ENCODE data around the gene GPR52.
"Not testable (repeated sequence)": the region's sequence is repeated elsewhere in the genome, so short reads cannot be mapped to it uniquely, and the experiment has no call there.

Gene GPR52

DNA sequence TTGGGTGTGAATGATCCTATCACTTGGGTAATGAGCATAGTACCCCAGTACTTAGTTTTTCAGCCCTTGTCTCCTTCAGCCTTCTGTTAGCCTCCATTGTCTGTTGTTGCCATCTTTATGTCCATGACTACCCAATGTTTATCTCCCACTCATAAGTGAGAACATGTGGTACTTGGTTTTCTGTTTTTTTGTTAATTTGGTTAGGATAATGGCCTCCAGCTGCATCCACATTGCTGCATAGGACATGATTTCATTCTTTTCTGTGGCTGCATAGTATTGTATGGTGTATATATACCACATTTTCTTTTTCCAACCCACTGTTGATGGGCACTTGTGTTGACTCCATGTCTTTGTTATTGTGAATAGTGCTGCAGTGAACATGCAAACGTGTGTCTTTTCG is 39.6 kb upstream of the GPR52 start:
- no peak overlapping the region for H3K4me3 ChIP-seq (ENCODE audit: low read depth, low read length)
- TF ChIP-seq, protein P1, sequence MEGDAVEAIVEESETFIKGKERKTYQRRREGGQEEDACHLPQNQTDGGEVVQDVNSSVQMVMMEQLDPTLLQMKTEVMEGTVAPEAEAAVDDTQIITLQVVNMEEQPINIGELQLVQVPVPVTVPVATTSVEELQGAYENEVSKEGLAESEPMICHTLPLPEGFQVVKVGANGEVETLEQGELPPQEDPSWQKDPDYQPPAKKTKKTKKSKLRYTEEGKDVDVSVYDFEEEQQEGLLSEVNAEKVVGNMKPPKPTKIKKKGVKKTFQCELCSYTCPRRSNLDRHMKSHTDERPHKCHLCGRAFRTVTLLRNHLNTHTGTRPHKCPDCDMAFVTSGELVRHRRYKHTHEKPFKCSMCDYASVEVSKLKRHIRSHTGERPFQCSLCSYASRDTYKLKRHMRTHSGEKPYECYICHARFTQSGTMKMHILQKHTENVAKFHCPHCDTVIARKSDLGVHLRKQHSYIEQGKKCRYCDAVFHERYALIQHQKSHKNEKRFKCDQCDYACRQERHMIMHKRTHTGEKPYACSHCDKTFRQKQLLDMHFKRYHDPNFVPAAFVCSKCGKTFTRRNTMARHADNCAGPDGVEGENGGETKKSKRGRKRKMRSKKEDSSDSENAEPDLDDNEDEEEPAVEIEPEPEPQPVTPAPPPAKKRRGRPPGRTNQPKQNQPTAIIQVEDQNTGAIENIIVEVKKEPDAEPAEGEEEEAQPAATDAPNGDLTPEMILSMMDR (IDR thresholded peaks at IDR 0.05; ENCODE audit: low read depth, low read length) = no peak

DNA sequence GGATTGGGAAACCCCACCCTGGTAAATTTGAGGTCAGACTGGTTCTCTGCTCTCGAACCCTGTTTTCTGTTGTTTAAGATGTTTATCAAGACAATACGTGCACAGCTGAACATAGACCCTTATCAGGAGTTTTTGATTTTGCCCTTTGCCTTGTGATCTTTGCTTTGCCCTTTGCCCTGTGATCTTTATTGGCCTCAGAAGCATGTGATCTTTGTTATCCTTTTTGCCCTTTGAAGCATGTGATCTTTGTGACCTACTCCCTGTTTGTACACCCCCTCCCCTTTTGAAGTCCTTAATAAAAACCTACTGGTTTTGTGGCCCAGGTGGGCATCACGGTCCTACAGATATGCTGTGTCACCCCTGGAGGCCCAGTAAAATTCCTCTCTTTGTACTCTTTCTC is 38.0 kb upstream of the GPR52 start:
- H3K4me3 ChIP-seq (ENCODE audit: low read depth, low read length) = not testable (repeated sequence)

- H3K4me3 ChIP-seq (ENCODE audit: low read depth, low read length) = no peak overlapping the region
- TF ChIP-seq, protein P1 (IDR thresholded peaks at IDR 0.05; ENCODE audit: low read depth, low read length) = peak; percentile 23; the same call in 1 of the 2 replicates
Measured at GRCh38 chr1:174413632-174414031, 34.1 kb upstream of the GPR52 start.

DNA sequence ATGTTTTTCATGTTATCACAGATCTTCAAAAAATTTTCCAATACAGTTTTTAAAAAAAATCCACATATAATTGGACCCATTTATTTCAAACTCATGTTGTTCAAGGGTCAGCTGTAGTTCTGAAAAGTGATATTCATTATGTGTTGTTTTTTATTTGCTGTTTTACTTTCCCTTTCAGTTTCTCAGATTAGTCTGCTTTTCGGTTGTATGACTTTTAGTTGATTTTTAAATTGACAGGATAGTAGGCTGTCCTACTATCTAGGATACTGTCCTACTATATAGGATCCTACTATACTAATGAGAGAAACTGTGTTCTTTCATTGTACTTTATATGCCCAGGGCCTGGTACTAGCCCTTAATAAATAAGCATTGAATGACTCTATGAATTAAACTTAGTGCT is 33.6 kb upstream of the GPR52 start:
- TF ChIP-seq, protein P1 (IDR thresholded peaks at IDR 0.05; ENCODE audit: low read depth, low read length) = no peak
- no peak overlapping the region for H3K4me3 ChIP-seq (ENCODE audit: low read depth, low read length)

- H3K4me3 ChIP-seq (ENCODE audit: low read depth, low read length) = no peak overlapping the region
- TF ChIP-seq, protein P1 (IDR thresholded peaks at IDR 0.05; ENCODE audit: low read depth, low read length) = no peak
Measured at GRCh38 chr1:174415506-174415905, 32.3 kb upstream of the GPR52 start.

- H3K4me3 ChIP-seq (ENCODE audit: low read depth, low read length) = no peak overlapping the region
- TF ChIP-seq, protein P1 (IDR thresholded peaks at IDR 0.05; ENCODE audit: low read depth, low read length) = no peak
Measured at GRCh38 chr1:174417921-174418320, 29.8 kb upstream of the GPR52 start.

DNA sequence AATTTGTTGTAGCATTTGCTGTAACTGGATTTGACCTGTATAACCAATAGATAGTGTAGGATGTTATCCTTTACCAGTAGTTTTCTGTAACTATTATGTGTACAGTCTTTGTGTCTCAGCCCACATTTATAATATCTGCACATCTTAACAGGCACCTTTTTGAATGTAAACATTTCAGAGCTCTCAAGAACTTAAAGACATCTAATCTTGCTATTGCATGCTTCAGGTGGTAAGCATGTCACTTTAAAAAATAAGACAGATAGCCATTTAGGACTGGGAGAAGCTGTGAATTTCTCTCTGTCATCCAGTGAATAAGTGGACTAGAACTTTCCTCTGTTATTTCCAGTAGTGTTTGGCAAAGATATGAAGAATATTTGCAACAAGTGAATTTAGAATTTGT is 22.6 kb upstream of the GPR52 start:
- TF ChIP-seq, protein P1 (IDR thresholded peaks at IDR 0.05; ENCODE audit: low read depth, low read length) = no peak
- H3K4me3 ChIP-seq (ENCODE audit: low read depth, low read length) = no peak overlapping the region

DNA sequence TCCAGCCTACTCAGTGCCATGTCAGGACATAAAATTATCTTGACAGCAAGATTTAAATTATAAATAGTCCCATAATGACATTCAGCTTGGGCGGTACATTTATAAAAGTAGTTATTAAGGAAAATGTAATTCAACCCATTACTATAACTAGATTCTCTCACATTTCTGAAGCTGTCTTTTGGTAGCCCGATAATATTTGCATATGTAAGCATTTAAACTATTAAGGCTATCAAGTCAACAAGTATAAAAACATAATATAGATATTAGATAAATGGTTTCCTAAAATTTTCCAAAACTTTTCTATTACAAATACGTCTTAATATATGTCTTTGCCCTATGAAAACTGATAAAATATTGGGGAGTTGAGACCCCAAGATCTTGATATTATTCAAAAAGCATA is 21.6 kb upstream of the GPR52 start:
- TF ChIP-seq, protein P1 (IDR thresholded peaks at IDR 0.05; ENCODE audit: low read depth, low read length) = no peak
- no peak overlapping the region for H3K4me3 ChIP-seq (ENCODE audit: low read depth, low read length)

Data from WI38 (cell line).